Measurements from ENCODE around the gene PIP4P1. TPM values are rescaled to one million over a fixed set of nuclear protein-coding genes. Genes with fewer than 3 reads are reported as not detected.
"Not testable (repeated sequence)": the region's sequence is repeated elsewhere in the genome, so short reads cannot be mapped to it uniquely, and the experiment has no call there.

The PIP4P1 gene
- total and polyA plus RNA-seq, 12 donors = 10.6 to 60.1 (median 29.5) TPM

DNA sequence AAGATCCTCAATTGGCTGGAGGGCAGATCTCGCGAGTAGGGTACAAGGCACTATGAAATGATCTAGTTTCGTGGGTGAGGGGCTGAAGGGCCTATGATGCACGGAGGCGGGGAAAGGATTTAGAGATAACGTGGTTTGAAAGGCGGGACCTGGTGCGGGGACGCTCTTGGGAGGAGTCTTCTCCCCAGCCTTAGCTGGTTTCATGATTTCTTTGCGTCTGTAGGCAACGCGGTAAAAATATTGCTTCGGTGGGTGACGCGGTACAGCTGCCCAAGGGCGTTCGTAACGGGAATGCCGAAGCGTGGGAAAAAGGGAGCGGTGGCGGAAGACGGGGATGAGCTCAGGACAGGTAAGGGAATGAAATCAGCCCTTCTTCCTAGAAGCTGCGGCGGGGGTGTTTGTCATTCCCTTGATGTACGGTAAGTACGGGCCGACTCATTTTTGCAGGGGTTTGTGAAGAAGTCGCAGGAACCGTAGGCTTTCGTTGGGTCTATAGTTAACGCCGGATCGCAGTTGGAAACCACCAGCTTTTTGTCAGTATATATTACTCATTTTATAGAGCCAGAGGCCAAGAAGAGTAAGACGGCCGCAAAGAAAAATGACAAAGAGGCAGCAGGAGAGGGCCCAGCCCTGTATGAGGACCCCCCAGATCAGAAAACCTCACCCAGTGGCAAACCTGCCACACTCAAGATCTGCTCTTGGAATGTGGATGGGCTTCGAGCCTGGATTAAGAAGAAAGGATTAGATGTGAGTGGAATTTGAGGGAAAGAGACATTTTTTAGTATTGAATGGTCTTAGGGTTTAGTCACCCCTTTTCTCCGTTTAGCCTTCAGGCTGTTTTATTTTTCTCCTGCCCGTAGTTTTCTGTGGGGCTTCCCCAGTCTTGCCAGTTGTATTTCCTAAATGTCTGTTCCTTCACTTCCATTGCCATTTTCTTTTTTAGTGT is 5.6 kb downstream of the PIP4P1 start:
- H3K4me1 ChIP-seq (replicated peaks in 1 of 2) = peaks cover 23 to 43% of the 10 kb centered on the region in 2 donors
- H3K27me3 ChIP-seq = no peaks in the 10 kb centered on the region
- H3K4me3 ChIP-seq = peak overlapping the region in 3 of 4 donors; percentile 67 to 75 (median 67)
- intact Hi-C loops (cut with DNase I) = no loop called here
- peak overlapping the region; percentile 87 to 95 (median 94) for H3K27ac ChIP-seq
- peaks cover 0 to 50% of the 10 kb centered on the region in 2 donors for H3K36me3 ChIP-seq (replicated peaks in 1 of 2)
- peak in 4 of 7 donors; percentile 82 to 87 (median 86) for DNase-seq
- H3K9me3 ChIP-seq (replicated peaks in 1 of 3) = no peaks in the 10 kb centered on the region
- 0 to 1% (median 1%) methylated on average over 38 to 39 of the region's 39 CpGs for WGBS, 4 donors
- TF ChIP-seq, protein P1, sequence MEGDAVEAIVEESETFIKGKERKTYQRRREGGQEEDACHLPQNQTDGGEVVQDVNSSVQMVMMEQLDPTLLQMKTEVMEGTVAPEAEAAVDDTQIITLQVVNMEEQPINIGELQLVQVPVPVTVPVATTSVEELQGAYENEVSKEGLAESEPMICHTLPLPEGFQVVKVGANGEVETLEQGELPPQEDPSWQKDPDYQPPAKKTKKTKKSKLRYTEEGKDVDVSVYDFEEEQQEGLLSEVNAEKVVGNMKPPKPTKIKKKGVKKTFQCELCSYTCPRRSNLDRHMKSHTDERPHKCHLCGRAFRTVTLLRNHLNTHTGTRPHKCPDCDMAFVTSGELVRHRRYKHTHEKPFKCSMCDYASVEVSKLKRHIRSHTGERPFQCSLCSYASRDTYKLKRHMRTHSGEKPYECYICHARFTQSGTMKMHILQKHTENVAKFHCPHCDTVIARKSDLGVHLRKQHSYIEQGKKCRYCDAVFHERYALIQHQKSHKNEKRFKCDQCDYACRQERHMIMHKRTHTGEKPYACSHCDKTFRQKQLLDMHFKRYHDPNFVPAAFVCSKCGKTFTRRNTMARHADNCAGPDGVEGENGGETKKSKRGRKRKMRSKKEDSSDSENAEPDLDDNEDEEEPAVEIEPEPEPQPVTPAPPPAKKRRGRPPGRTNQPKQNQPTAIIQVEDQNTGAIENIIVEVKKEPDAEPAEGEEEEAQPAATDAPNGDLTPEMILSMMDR (IDR thresholded peaks at IDR 0.05) = peak in 1 of 6 experiments; percentile 2
- no peak for TF ChIP-seq POLR2A (IDR thresholded peaks at IDR 0.05)

GRCh38 chr14:20454516-20455354 is 6.5 kb downstream of the PIP4P1 start, which contains the start of the genes APEX1 and OSGEP:
APEX1 (plus strand) TSS chr14:20455226; CDS start chr14:20455646, 420 bp downstream.
OSGEP (minus strand) TSS chr14:20454812; CDS start chr14:20454683, 129 bp downstream.
- H3K36me3 ChIP-seq (replicated peaks in 1 of 2) = peaks cover 0 to 59% of the 10 kb centered on the region in 2 donors
- peak; percentile 97 to 100 (median 99) for DNase-seq
- H3K27me3 ChIP-seq = no peaks in the 10 kb centered on the region
- peak within 1 kb of the TSS; percentile 3 to 75 (median 67) for H3K4me3 ChIP-seq
- TF ChIP-seq POLR2A (IDR thresholded peaks at IDR 0.05) = peak; percentile 69 to 96
- TF ChIP-seq, protein P1 (IDR thresholded peaks at IDR 0.05) = peak in 3 of 6 experiments; percentile 13 to 26 (median 14)
- no peaks in the 10 kb centered on the region for H3K9me3 ChIP-seq (replicated peaks in 1 of 3)
- 0% methylated on average over 24 to 56 of the region's 56 CpGs for WGBS, 4 donors
- H3K4me1 ChIP-seq (replicated peaks in 1 of 2) = peaks cover 16 to 34% of the 10 kb centered on the region in 2 donors
- intact Hi-C loops (cut with DNase I) = loop anchor here in 1 of 2 donors (5.0 kb wide), 1 partner anchor 37 kb away; no protein-coding TSS in a partner anchor
- peak within 1 kb of the TSS; percentile 87 to 95 (median 94) for H3K27ac ChIP-seq

DNA sequence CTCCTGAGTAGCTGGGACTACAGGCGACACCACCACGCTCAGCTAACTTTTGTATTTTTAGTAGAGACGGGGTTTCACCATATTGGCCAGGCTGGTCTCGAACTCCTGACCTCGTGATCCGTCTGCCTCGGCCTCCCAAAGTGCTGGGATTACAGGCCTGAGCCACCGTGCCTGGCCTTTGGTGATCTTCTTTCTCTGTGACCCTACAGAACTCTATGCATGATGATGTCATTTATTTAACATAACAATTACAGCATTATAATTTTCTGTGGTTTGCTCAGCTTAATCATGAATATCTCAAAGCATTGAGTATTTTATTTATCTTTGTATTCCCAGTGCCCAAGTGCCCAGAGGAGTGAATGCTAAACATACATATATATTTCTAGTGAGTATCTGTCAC is 8.4 kb downstream of the PIP4P1 start:
- peaks cover 0 to 61% of the 10 kb centered on the region in 2 donors for H3K36me3 ChIP-seq (replicated peaks in 1 of 2)
- 89 to 94% (median 93%) methylated on average over 8 of the region's 8 CpGs for WGBS, 4 donors
- H3K4me3 ChIP-seq; H3K9me3 ChIP-seq (replicated peaks in 1 of 3); H3K27me3 ChIP-seq; H3K27ac ChIP-seq; DNase-seq: not testable (repeated sequence)
- intact Hi-C loops (cut with DNase I) = loop anchor here in 1 of 2 donors (5.0 kb wide), 1 partner anchor 36 kb away; no protein-coding TSS in a partner anchor
- peaks cover 16 to 24% of the 10 kb centered on the region in 2 donors for H3K4me1 ChIP-seq (replicated peaks in 1 of 2)

DNA sequence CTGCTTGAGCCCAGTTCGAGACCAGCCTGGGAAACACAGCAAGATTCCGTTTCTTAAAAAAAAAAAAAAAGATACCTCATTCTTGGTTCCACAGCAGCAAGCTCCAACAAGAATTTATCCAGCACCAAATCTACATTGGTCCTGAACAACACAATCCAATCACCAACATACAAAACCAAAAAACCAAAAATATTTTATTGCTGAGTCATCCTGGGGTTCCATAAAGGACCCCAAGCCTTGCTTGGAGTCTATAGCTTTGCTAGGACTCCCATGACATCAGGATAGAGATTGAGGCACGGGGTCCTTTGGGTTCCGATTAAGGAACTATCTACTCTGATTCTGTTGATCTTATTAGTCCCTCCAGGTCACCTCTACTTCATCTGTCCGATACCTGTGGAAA is 14.3 kb downstream of the PIP4P1 start:
- peaks cover 0 to 68% of the 10 kb centered on the region in 2 donors for H3K36me3 ChIP-seq (replicated peaks in 1 of 2)
- no peaks in the 10 kb centered on the region for H3K4me1 ChIP-seq (replicated peaks in 1 of 2)
- WGBS, 4 donors = 95 to 96% (median 95%) methylated on average over 5 of the region's 5 CpGs
- H3K27me3 ChIP-seq = no peaks in the 10 kb centered on the region
- H3K9me3 ChIP-seq (replicated peaks in 1 of 3) = no peaks in the 10 kb centered on the region
- no peak overlapping the region for H3K27ac ChIP-seq
- H3K4me3 ChIP-seq = no peak overlapping the region
- intact Hi-C loops (cut with DNase I) = no loop called here
- TF ChIP-seq POLR2A (IDR thresholded peaks at IDR 0.05) = no peak
- TF ChIP-seq, protein P1 (IDR thresholded peaks at IDR 0.05) = no peak
- no peak for DNase-seq

- WGBS, 4 donors = 91 to 100% (median 93%) methylated on average over 2 of the region's 4 CpGs
- DNase-seq; H3K4me1 ChIP-seq (replicated peaks in 1 of 2); H3K27me3 ChIP-seq; H3K9me3 ChIP-seq (replicated peaks in 1 of 3); H3K27ac ChIP-seq; intact Hi-C loops (cut with DNase I); H3K4me3 ChIP-seq: not testable (repeated sequence)
- peaks cover 0 to 36% of the 10 kb centered on the region in 2 donors for H3K36me3 ChIP-seq (replicated peaks in 1 of 2)
These were observed 17.6 kb downstream of the PIP4P1 start for GRCh38 chr14:20443650-20444049.
